Measurements from ENCODE around the gene SCGB3A1.

DNA sequence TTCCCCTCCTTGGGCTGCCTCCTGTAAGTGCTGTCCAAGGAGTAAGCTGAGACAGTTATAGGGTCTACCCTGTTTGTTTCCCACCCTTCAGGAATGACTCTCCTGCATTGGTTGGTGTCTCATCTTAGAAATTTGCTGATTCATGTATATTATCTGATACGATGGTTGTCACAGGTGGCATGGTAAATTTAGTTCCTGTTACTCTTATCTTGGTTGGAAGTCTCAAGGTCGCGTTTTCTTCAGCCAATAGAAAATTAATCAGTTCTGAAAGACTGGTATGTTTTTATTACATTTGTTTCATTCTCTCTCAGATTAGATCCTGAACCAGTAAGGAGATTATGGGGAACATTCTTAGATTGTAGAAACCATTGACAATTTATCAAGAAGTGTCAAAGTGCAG lies 42.7 kb downstream of the SCGB3A1 start:
- TF ChIP-seq POLR2A (IDR thresholded peaks at IDR 0.05) (no peak), CTCF (IDR thresholded peaks at IDR 0.05) (no peak)
